Erythroblast (primary cell): ENCODE measurements around the gene TNRC6B.
"Not testable (repeated sequence)": the region's sequence is repeated elsewhere in the genome, so short reads cannot be mapped to it uniquely, and the experiment has no call there.

Experiments
- DNase-seq, 2 experiments: peaks; one replicate each; lab custom pipeline; 2025; lab: John Stamatoyannopoulos, UW
- GATA1 ChIP-seq: IDR thresholded peaks from 2 replicates; pipeline ENCODE4 v1.6.1; 2011; ENCODE audit warnings: low read depth, mild to moderate bottlenecking, control low read depth, low read length, moderate library complexity
- POLR2A ChIP-seq: IDR thresholded peaks from 2 replicates; pipeline ENCODE4 v1.6.1; 2011; ENCODE audit warnings: mild to moderate bottlenecking, low read length

TNRC6B gene

GRCh38 chr22:40196628-40197360 lies 19.1 kb downstream of the TNRC6B start:
- peak; percentile 12 to 34 for DNase-seq
- TF ChIP-seq POLR2A (no peak), GATA1 (no peak)

- not testable (repeated sequence) for DNase-seq
Observed at GRCh38 chr22:40197421-40197820, 19.7 kb downstream of the TNRC6B start.

- no peak for TF ChIP-seq POLR2A
- TF ChIP-seq GATA1, result no peak
Observed at GRCh38 chr22:40198733-40199132, 21.0 kb downstream of the TNRC6B start.

GRCh38 chr22:40199223-40199622 lies 21.5 kb downstream of the TNRC6B start:
- DNase-seq, result no peak
- no peak for TF ChIP-seq POLR2A
- TF ChIP-seq GATA1, result no peak

More at GRCh38 chr22:40198733-40199132, 21.0 kb downstream of the TNRC6B start:
- no peak for DNase-seq

GRCh38 chr22:40199852-40200251 lies 22.1 kb downstream of the TNRC6B start:
- no peak for DNase-seq

GRCh38 chr22:40200795-40201530 lies 23.2 kb downstream of the TNRC6B start:
- TF ChIP-seq GATA1 (no peak), POLR2A (no peak)
- peak in 1 of 2 experiments; percentile 32 for DNase-seq

More at GRCh38 chr22:40199852-40200251, 22.1 kb downstream of the TNRC6B start:
- TF ChIP-seq POLR2A, result no peak

- TF ChIP-seq POLR2A, result no peak
- no peak for TF ChIP-seq GATA1
- peak; percentile 34 to 63 for DNase-seq
Observed at GRCh38 chr22:40202225-40202944, 24.7 kb downstream of the TNRC6B start.

- no peak for DNase-seq
- TF ChIP-seq POLR2A (no peak), GATA1 (no peak)
Observed at GRCh38 chr22:40203572-40203971, 25.8 kb downstream of the TNRC6B start.

- TF ChIP-seq POLR2A (no peak), GATA1 (no peak)
- peak; percentile 11 to 29 for DNase-seq
Observed at GRCh38 chr22:40204321-40205116, 26.8 kb downstream of the TNRC6B start.

GRCh38 chr22:40206561-40206960 lies 28.8 kb downstream of the TNRC6B start:
- TF ChIP-seq POLR2A (no peak), GATA1 (no peak)
- DNase-seq, result no peak

- TF ChIP-seq POLR2A (no peak), GATA1 (no peak)
- DNase-seq, result no peak
Observed at GRCh38 chr22:40210818-40211217, 33.1 kb downstream of the TNRC6B start.

- DNase-seq, result no peak
Observed at GRCh38 chr22:40211476-40212054, 33.8 kb downstream of the TNRC6B start.

GRCh38 chr22:40212121-40212520 lies 34.4 kb downstream of the TNRC6B start:
- no peak for DNase-seq
- TF ChIP-seq GATA1 (no peak), POLR2A (no peak)

More at GRCh38 chr22:40211476-40212054, 33.8 kb downstream of the TNRC6B start:
- no peak for TF ChIP-seq GATA1
- no peak for TF ChIP-seq POLR2A
